Loucy (cell line): ENCODE results near the gene GLT6D1.

Experiments
- H2AFZ ChIP-seq: fragments of 200-600 bp; sonication (generic); 2 replicates; pipeline ENCODE4 v1.6.0; 2016; ENCODE audit warnings: antibody characterized with exemption, mild to moderate bottlenecking, low read length, moderate library complexity
- H3F3A ChIP-seq: fragments of 200-600 bp; 2 replicates; pipeline ENCODE4 v1.6.0; 2016; ENCODE audit warnings: antibody characterized with exemption, low read depth, mild to moderate bottlenecking
- H3K27me3 ChIP-seq: fragments of 200-600 bp; sonication (generic); 2 replicates; pipeline ENCODE4 v1.6.1; 2014; ENCODE audit warnings: low read length, mild to moderate bottlenecking; ENCODE audit not compliant: insufficient read depth, poor library complexity, severe bottlenecking
- H3K36me3 ChIP-seq: fragments of 200-600 bp; sonication (generic); 2 replicates; pipeline ENCODE4 v1.6.1; 2016; ENCODE audit warnings: low read length; ENCODE audit not compliant: insufficient read depth
- H3K4me1 ChIP-seq: fragments of 200-600 bp; sonication (generic); 2 replicates; pipeline ENCODE4 v1.5.1; 2014; ENCODE audit warnings: low read length, mild to moderate bottlenecking; ENCODE audit not compliant: insufficient read depth, poor library complexity, severe bottlenecking
- H3K4me2 ChIP-seq: fragments of 200-600 bp; sonication (generic); 2 replicates; pipeline ENCODE4 v1.6.0; 2014; ENCODE audit warnings: antibody characterized with exemption, low read length, low read depth, mild to moderate bottlenecking; ENCODE audit not compliant: poor library complexity, severe bottlenecking
- H3K4me3 ChIP-seq: fragments of 200-600 bp; sonication (generic); 2 replicates; pipeline ENCODE4 v1.5.1; 2014; ENCODE audit warnings: low read length, mild to moderate bottlenecking, mixed read lengths; ENCODE audit not compliant: poor library complexity, severe bottlenecking
- H3K79me2 ChIP-seq: fragments of 200-600 bp; sonication (generic); 2 replicates; pipeline ENCODE4 v1.6.1; 2014; ENCODE audit warnings: low read length; ENCODE audit not compliant: insufficient read depth
- H3K9ac ChIP-seq: fragments of 200-600 bp; sonication (generic); 2 replicates; pipeline ENCODE4 v1.6.0; 2014; ENCODE audit warnings: mild to moderate bottlenecking, low read depth, low read length, moderate library complexity; ENCODE audit not compliant: poor library complexity, severe bottlenecking
- H3K9me2 ChIP-seq: fragments of 200-600 bp; sonication (generic); replicated peaks from 2 replicates; pipeline ENCODE4 v1.6.1; 2016; ENCODE audit warnings: low read depth, low read length, mixed read lengths
- H3K9me3 ChIP-seq: fragments of 200-600 bp; sonication (generic); 2 replicates; pipeline ENCODE4 v1.6.1; 2014; ENCODE audit warnings: mild to moderate bottlenecking, antibody characterized with exemption, low read length, low read depth; ENCODE audit not compliant: insufficient read depth
- H4K20me1 ChIP-seq: fragments of 200-600 bp; sonication (generic); 2 replicates; pipeline ENCODE4 v1.6.0; 2014; ENCODE audit warnings: antibody characterized with exemption, low read length, mild to moderate bottlenecking; ENCODE audit not compliant: insufficient read depth, poor library complexity, severe bottlenecking
- CTCF ChIP-seq: fragments of 200-600 bp; sonication (generic); conservative IDR thresholded peaks from 2 replicates; pipeline ENCODE4 v1.5.1; 2014; ENCODE audit warnings: mild to moderate bottlenecking, antibody characterized with exemption, low read length
- EZH2phosphoT487 ChIP-seq: fragments of 200-600 bp; IDR thresholded peaks from 2 replicates; pipeline ENCODE4 v1.6.1; 2018; ENCODE audit warnings: antibody characterized with exemption, mild to moderate bottlenecking, moderate library complexity, borderline replicate concordance

Gene GLT6D1

GRCh38 chr9:135655317-135655716 is 16.0 kb upstream of the GLT6D1 start:
- no peak overlapping the region for H3K4me3 ChIP-seq
- no peaks in the 10 kb centered on the region for H4K20me1 ChIP-seq
- no peaks in the 10 kb centered on the region for H3K9me2 ChIP-seq
- no peak overlapping the region for H3K9ac ChIP-seq
- H2AFZ ChIP-seq: no peak overlapping the region
- H3K9me3 ChIP-seq: peaks cover 9% of the 10 kb centered on the region; the same call in 1 of the 2 replicates
- H3K36me3 ChIP-seq: no peaks in the 10 kb centered on the region
- no peak for TF ChIP-seq CTCF
- no peak for TF ChIP-seq EZH2phosphoT487
- H3K4me2 ChIP-seq: no peak overlapping the region
- no peaks in the 10 kb centered on the region for H3F3A ChIP-seq
- H3K4me1 ChIP-seq: no peaks in the 10 kb centered on the region
- H3K27me3 ChIP-seq: no peaks in the 10 kb centered on the region
- no peaks in the 10 kb centered on the region for H3K79me2 ChIP-seq

- H3K27me3 ChIP-seq: no peaks in the 10 kb centered on the region
- no peaks in the 10 kb centered on the region for H3K9me2 ChIP-seq
- no peaks in the 10 kb centered on the region for H4K20me1 ChIP-seq
- no peak for TF ChIP-seq CTCF
- no peak for TF ChIP-seq EZH2phosphoT487
- no peaks in the 10 kb centered on the region for H3K4me1 ChIP-seq
- H3K79me2 ChIP-seq: no peaks in the 10 kb centered on the region
- H3K36me3 ChIP-seq: no peaks in the 10 kb centered on the region
- no peak overlapping the region for H2AFZ ChIP-seq
- H3K9me3 ChIP-seq: peaks cover 11% of the 10 kb centered on the region; the same call in 1 of the 2 replicates
- no peak overlapping the region for H3K9ac ChIP-seq
- H3K4me3 ChIP-seq: no peak overlapping the region
- no peaks in the 10 kb centered on the region for H3F3A ChIP-seq
- no peak overlapping the region for H3K4me2 ChIP-seq
Observed at GRCh38 chr9:135650408-135650807, 11.1 kb upstream of the GLT6D1 start.

DNA sequence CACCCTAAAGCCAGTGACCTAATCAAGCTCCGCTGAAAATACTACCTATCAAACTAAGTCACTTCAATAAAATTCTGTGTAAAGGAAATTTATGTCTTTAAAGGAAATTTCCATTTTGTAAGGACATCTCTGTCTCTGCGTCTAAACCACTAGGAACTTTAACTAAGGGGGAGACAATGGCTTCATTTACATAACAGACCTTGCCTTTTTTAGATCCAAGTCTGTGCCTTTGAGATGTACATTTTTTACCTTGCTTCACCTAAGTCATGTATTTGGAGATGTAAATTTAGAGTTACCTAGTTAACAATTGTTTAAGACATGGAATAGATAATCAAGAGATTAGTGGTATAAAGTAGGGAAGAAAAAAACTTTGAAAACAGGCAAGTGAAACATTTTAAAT is 10.2 kb upstream of the GLT6D1 start:
- H3F3A ChIP-seq: no peaks in the 10 kb centered on the region
- no peaks in the 10 kb centered on the region for H3K9me2 ChIP-seq
- H3K36me3 ChIP-seq: no peaks in the 10 kb centered on the region
- no peak overlapping the region for H3K9ac ChIP-seq
- no peaks in the 10 kb centered on the region for H4K20me1 ChIP-seq
- no peak overlapping the region for H3K4me3 ChIP-seq
- no peak overlapping the region for H3K4me2 ChIP-seq
- no peaks in the 10 kb centered on the region for H3K27me3 ChIP-seq
- no peak for TF ChIP-seq CTCF
- no peak for TF ChIP-seq EZH2phosphoT487
- no peak overlapping the region for H2AFZ ChIP-seq
- no peaks in the 10 kb centered on the region for H3K79me2 ChIP-seq
- peaks cover 15% of the 10 kb centered on the region; the same call in 1 of the 2 replicates for H3K9me3 ChIP-seq
- no peaks in the 10 kb centered on the region for H3K4me1 ChIP-seq
